Measurements from ENCODE around the gene PIGQ.

PIGQ gene

DNA sequence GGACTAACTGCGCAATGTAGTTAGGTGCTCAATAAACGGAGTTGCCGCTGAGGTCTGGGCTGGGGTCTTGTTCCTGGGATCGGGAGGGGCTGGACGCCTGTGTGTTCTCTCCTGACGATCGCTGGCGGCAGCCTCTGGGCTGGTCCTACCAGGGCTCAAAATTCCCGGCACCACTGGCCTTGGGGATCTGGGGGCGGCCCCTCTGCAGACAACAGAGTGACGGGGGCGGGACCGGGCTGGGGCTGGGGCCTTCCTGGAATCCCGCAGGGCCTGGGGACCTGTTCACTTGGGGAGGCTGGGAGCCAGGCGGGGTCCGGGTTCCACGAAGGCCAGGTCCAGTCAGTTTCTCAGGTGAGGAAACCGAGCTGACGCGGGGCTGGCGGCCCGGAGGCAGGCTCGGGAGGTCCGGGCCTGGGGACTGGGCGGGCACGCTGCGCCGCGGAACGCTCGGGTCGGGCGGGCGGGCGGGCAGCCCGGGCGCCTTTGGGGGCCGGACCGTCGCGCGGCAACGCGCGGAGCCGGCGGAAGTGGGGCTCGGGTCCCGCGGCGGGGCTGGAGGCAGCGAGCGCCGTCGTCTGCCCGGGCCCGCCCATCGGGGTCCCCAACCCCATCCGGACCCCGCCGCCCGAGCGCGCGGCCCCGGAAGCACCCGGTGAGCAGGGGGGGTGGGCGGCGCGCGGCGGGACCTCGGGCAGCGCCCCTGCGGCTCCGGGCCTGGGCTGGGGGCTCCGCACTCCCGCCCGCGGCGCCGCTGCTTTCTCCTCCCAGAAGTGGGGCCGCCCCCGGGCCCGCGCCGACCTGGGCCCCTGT lies at the start of gene PIGQ:
Gene PIGQ, plus strand, starts transcription at position 524 of the 810 bp plus-strand sequence. CDS start 4,107 bp downstream, outside the sequence.
- Mint-ChIP-seq H3K27ac (peak within 1 kb of the TSS; percentile 85), H3K9me3 (no peaks in the 10 kb centered on the region), H3K27me3 (no peaks in the 10 kb centered on the region), H3K4me1 (peaks cover 41% of the 10 kb centered on the region), H3K36me3 (no peaks in the 10 kb centered on the region), H3K4me3 (peak within 1 kb of the TSS; percentile 87)
- peak; percentile 77 for ATAC-seq

DNA sequence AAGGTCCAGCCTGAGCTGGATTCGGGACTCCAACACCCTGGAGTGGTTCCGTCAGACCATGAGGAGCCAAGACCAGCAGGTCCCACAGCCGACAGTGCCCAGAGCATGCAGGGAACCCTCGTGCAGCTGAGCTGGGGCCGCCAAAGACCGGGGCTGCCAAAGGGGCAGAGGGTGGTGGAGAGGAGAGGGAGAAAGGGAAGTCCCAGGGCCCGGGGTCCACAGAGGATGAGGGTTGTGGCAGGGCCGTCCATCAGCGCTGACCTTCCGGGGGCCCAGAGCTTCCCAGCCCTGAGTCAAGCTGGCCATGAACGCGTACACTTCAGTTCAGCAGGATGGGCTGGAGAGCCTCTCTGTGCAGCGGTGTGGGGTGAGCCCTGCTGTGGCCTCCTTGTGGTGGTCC lies 48.9 kb upstream of the PIGQ start:
- H3K4me3 Mint-ChIP-seq = no peak overlapping the region
- H3K9me3 Mint-ChIP-seq = no peaks in the 10 kb centered on the region
- no peak overlapping the region for H3K27ac Mint-ChIP-seq
- peaks cover 27% of the 10 kb centered on the region for H3K4me1 Mint-ChIP-seq
- no peaks in the 10 kb centered on the region for H3K27me3 Mint-ChIP-seq
- no peak for ATAC-seq
- H3K36me3 Mint-ChIP-seq = peaks cover 5% of the 10 kb centered on the region

DNA sequence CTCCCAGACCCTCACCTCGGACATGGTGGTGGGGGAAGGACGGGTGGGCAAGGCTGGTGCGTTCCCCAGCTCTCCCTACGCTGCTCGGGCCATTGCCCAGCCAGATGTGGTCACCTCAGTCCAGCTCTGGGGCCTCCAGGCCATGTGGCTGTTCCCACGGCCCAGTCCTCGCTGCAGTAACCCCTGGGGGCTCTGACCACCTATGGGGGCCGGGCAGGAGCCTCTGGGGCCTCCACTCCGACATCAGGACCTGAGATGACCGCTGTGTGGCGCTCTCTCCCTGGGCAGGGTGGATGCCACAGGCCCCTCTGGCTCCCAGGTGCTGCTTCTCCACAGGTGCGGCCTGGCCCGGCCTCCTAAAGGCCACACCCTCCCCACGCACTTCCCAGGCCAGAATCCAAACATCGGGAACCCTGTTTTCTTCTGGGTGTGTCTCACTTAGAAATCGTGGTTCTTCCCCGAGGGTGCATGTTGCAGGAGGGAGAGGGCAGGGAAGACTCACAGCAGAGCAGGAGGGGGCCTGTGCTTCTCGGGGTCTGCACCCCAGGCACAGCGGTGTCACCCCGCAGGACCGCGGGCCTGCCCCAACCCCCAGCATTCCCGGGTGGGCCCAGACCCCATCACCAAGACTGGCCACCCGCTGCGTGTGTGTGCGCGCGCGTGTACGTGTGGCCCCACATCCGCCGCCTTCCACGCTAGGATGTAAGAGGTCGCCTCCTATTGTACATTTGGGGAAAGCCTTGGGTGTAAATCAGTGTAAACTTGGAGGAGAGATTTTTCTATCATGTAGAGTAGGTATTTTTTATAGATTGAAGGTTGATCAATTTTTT lies 48.2 kb upstream of the PIGQ start:
- no peaks in the 10 kb centered on the region for H3K27me3 Mint-ChIP-seq
- H3K4me3 Mint-ChIP-seq = no peak overlapping the region
- ATAC-seq = no peak
- peaks cover 34% of the 10 kb centered on the region for H3K4me1 Mint-ChIP-seq
- no peaks in the 10 kb centered on the region for H3K9me3 Mint-ChIP-seq
- no peak overlapping the region for H3K27ac Mint-ChIP-seq
- H3K36me3 Mint-ChIP-seq = peaks cover 5% of the 10 kb centered on the region

DNA sequence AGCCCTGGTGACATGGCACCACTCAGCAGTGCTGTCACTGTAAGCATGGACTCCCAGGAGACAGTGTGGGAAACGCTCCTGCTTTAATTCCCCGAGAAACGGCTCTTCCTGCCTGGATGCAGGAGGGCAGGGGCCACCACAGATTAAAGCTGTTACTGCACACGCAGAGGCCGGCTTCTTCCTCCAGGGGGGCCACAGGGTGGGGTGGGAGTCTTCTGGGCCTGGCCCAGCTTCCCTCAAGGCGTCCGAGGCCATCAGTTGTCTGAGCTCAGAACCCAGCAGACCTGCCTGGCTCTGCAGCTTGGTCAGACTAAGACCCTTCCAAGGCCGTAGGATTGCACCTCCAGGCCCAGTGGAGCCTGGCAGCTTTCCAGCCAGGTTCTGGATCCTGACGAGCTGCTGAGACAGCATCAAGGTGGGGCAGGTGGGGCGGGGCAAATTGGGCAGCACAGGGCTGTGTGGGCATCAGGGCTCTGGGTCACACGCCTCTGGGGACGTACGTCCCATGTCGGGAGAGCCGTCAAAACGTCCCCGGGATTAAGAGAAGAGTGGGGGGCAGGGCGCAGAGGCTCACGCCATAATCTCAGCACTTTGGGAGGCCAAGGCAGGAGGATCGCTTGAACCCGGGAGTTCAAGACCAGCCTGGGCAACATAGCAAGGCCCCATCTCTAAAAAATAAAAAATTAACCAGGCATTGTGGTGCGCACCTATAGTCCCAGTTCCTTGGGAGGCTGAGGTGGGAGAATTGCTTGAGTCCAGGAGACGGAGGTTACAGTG lies 47.3 kb upstream of the PIGQ start:
- Mint-ChIP-seq H3K36me3 (peaks cover 5% of the 10 kb centered on the region), H3K27me3 (no peaks in the 10 kb centered on the region), H3K9me3 (no peaks in the 10 kb centered on the region), H3K4me1 (peaks cover 37% of the 10 kb centered on the region), H3K4me3 (no peak overlapping the region), H3K27ac (peak overlapping the region; percentile 95)
- ATAC-seq = no peak

DNA sequence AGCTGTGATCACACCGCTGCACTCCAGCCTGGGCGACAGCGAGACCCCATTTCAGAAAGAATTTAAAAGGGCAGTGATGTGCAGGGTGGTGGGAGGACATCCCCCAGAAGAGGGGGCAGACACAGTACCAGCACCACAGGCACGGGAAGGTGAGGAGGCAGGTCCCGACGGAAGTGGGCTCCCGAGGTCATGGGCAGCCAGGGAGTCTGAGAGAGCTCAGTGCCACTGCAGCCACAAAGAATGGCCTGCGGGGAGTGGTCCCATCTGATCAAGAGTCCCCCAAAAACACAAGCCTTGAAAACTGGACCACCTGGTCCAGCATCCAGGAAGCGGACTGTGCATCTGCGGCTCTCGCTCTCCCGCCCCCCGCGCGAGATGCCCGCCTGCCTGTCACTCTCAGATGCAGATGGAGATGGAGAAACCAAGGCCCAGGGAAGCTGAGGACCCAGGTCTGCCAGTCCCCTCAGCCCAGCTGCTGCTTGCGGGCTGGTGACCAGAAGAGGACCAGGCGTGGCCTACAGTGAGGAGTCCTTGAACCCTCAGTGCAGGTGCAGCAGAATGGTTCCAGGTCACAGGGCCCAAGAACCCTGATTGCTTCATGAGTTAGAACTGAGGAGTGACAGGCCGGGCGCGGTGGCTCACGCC lies 46.5 kb upstream of the PIGQ start:
- Mint-ChIP-seq H3K4me1 (peaks cover 37% of the 10 kb centered on the region), H3K27me3 (no peaks in the 10 kb centered on the region), H3K36me3 (peaks cover 5% of the 10 kb centered on the region), H3K9me3 (no peaks in the 10 kb centered on the region), H3K27ac (peak overlapping the region; percentile 95), H3K4me3 (no peak overlapping the region)
- no peak for ATAC-seq

DNA sequence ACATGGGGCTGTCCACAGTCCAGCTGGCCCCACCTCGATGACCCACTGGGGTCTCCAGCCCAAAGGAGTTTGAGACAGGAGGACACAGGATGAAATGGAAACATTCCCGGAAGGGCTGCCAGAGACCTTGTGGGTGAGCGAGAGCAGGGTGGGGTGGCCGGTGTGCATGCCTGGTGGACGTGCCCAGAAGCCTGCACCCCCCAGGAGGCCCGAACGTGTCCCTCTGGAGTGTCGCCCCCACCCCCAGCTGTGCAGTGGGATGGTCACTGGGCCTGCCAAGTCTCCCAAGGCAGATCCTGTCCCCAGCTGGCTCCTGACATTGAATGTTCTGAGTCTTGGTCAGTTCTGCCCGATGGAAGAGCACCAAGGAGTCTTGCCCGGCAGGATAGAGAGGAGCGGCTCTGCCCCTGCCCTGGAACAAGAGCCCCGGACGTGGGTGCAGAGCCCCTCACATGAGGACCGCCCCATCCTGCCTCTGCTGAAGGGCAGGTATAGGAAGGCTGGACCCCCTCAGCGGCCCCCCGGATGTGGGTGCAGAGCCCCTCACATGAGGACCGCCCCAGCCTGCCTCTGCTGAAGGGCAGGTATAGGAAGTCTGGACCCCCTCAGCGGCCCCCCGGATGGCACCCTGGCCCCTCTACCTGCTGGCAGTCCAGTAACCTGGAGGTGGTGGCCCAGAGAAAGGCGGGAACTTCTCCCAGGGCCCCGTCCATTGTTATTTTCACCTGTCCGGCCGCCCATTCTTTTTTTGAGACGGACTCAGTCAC lies 45.3 kb upstream of the PIGQ start:
- Mint-ChIP-seq H3K9me3 (no peaks in the 10 kb centered on the region), H3K36me3 (peaks cover 5% of the 10 kb centered on the region), H3K27ac (peak overlapping the region; percentile 95), H3K27me3 (no peaks in the 10 kb centered on the region), H3K4me3 (peak overlapping the region; percentile 26), H3K4me1 (peaks cover 49% of the 10 kb centered on the region)
- no peak for ATAC-seq

DNA sequence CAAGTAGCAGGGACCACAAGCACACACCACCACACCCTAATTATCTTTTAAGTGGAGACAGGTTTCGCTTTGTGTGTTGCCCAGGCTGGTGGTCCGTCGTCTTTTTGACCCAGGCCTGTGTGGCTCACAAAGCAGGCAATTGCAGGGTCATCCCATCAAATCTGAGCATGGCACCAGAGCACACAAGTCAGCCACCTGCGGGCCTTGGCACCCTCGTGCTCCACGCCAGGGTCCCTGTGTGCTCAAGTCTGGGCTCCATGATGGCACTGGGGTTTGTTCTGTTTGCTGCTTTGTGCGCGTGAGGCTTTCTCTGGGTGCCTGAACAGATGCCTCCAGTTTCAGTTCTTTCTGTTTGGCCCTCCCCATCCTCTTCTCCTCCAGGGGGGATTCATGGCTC lies 44.6 kb upstream of the PIGQ start:
- no peaks in the 10 kb centered on the region for H3K9me3 Mint-ChIP-seq
- H3K4me1 Mint-ChIP-seq = peaks cover 56% of the 10 kb centered on the region
- peak overlapping the region; percentile 95 for H3K27ac Mint-ChIP-seq
- no peak for ATAC-seq
- H3K36me3 Mint-ChIP-seq = peaks cover 5% of the 10 kb centered on the region
- H3K4me3 Mint-ChIP-seq = peak overlapping the region; percentile 83
- H3K27me3 Mint-ChIP-seq = no peaks in the 10 kb centered on the region

DNA sequence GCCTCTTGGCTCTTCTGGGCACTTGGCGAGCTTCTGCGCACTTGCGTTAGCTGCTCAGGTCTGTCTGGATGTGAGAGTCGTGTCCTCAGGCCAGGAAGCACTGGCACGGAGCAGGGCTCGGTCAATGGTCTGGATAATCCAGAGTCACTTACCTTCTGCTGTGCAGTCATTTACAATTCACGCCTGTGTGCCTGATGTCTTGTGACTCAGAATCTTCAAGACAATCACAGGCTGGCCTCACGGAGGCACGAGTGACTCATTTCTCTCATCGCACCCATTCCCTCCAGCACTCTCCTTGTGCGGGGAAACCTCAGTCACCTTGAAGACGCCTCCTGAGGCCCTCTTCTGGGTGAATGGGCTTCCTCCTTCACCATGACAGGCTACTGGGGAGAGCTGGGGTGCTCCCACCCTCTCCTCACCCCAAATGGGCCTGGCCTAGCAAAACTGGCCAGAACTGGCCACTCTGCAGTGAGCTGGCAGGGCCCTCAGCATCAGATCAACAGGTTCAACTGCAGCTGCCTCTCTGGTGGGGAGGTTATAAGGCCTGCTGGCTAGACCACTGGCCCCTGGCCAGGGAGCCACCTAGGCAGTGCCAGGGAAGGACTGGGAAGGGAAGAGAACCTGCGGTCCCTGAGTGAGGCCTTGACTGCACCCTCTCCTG lies 44.1 kb upstream of the PIGQ start:
- peaks cover 61% of the 10 kb centered on the region for H3K4me1 Mint-ChIP-seq
- peak overlapping the region; percentile 95 for H3K27ac Mint-ChIP-seq
- no peaks in the 10 kb centered on the region for H3K9me3 Mint-ChIP-seq
- no peaks in the 10 kb centered on the region for H3K27me3 Mint-ChIP-seq
- ATAC-seq = peak; percentile 52
- H3K4me3 Mint-ChIP-seq = peak overlapping the region; percentile 83
- peaks cover 5% of the 10 kb centered on the region for H3K36me3 Mint-ChIP-seq

DNA sequence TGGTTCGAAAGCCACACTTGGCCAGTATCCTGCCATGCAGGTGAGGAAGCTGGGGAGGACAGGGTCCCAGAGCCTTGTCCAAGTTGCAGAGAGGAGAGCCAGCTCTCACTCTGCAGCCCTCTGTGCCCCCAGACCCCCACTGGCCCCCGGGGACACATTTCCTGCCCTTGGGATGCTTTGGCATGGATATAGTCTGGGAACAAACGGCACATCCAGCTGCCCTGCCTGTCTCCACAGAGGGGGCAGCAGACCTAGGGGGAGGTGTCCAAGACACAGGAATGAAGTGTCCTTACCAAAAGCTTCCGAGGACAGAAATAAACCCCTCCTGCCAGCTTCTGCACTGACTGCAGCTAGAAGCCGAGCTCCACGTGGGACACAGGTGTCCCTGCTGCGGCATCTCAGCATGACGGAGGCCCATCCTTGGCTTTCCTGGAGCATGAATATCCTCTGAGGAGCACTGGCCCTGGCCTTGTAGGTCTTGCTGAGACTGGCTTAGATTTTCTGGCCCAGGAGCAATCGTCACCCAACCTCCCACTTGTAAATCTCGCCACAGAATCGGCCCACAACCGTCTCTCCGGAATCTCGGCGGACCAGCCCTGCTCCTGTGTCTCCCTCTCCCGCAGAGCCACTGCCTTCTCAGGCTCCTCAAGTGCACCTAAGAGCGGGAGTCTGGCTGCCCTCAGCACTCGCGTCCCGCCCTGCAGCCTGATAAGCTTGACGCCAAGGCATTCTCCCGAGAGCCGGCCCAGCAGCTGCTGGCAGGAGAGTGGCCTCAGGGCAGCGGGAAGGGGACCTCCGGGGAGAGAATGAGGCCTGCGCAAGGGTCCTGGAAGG lies 43.4 kb upstream of the PIGQ start:
- H3K4me1 Mint-ChIP-seq = peaks cover 61% of the 10 kb centered on the region
- peak overlapping the region; percentile 83 for H3K4me3 Mint-ChIP-seq
- H3K27me3 Mint-ChIP-seq = no peaks in the 10 kb centered on the region
- ATAC-seq = no peak
- H3K9me3 Mint-ChIP-seq = no peaks in the 10 kb centered on the region
- peaks cover 5% of the 10 kb centered on the region for H3K36me3 Mint-ChIP-seq
- H3K27ac Mint-ChIP-seq = peak overlapping the region; percentile 95

DNA sequence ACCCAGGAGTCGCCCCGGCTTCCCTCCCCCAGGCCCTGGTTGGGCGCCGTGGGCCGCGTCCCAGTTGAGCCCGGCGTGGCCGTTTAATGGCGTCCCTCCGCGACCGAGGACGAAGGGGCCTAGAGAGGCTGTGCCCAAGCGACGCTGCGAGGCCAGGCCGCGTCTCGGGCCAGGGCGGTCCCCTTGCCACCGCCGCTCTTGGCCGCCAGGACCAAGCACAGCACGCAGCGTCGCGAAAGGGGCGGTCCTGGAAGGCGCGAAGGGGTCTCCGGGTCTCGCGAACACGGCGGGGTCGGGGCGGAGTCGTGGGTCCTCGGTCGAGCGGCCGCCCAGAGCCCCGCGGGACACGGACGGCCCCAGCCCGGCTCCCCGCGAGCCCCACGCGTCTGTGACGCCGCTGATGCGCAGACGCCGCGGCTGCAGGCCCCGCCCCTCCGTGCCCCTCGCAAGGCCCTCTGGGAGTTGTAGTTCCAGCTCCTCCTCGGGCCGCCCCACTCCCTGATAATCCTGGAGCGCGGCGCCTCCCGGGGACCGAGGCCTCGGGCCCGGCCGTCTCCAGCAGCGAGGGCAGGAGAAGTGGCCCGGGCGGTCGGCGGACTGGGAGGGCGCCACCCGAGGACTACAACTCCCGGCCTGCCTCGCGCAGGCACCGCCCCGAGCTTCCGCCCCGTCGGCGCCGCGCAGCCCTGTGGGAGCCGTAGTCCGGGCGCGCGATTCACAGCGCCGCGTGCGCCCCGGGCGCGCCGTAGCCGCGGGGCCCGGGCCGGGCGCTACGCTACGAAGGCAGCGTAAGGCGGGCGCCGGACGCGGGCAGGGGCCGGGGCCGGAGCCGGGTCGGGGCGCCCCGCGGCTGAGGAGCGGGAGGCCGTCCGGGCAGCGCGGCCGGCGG lies 42.5 kb upstream of the PIGQ start, which contains the start of gene CAPN15:
Gene CAPN15, plus strand, starts transcription at position 698 of the 889 bp plus-strand sequence. CDS start 19,127 bp downstream, outside the sequence.
- Mint-ChIP-seq H3K27ac (peak within 1 kb of the TSS; percentile 95), H3K4me1 (peaks cover 61% of the 10 kb centered on the region), H3K36me3 (peaks cover 5% of the 10 kb centered on the region), H3K4me3 (peak within 1 kb of the TSS; percentile 88), H3K9me3 (no peaks in the 10 kb centered on the region), H3K27me3 (no peaks in the 10 kb centered on the region)
- peak; percentile 90 for ATAC-seq

DNA sequence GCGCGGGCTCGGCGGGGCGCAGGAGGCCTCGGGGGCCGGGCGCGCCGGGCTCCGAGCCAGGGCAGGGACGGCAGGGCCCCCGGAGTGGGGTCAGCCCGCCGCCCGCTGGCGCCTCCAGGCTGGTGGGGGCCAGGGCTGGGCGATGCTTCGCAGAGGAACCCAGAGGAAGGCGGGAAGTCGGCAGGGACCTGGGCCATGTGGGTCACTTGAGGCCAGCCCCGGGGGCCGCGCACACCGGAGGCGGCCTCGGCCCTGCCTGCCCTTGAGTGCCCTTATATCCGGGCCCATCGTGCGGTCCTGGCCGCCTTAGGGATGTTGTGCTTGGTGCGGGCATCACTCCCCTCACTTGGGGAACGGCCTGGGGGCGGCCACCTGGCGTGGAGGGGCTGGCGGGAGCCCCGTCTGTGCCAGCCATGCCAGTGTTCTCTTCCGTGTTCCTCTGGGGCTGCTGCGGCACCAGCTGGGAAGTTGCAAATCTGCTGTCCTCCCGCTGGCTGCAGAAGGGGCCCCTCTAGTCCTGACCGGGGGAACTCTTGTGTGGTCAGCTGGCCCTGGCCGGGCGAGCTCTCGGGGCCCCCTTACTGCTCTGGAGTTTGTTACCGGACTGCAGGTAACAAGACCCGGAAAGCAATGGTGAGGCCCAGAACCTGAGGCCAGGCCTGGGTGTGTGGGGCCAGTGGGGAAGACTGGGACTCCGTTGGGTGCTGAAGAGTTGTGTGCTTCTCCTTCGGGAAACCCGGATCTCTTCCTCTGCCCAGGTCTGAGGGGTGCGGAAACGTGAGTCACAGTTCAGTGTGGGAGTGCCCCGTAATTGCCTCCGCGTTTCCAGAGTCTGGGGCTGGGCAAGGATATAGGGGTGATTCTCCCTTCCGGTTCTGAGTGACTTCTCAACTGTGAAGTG lies 41.4 kb upstream of the PIGQ start:
- Mint-ChIP-seq H3K36me3 (peaks cover 5% of the 10 kb centered on the region), H3K27me3 (no peaks in the 10 kb centered on the region), H3K4me3 (peak overlapping the region; percentile 88), H3K9me3 (no peaks in the 10 kb centered on the region), H3K27ac (peak overlapping the region; percentile 83), H3K4me1 (peaks cover 57% of the 10 kb centered on the region)
- no peak for ATAC-seq
